GM18520 (cell line): Measurements from ENCODE around the gene RSBN1L.
"Not testable (repeated sequence)": the region's sequence is repeated elsewhere in the genome, so short reads cannot be mapped to it uniquely, and the experiment has no call there.

ENCODE experiments used
- ATAC-seq: cut with Tn5 transposase; IDR thresholded peaks from one replicate; pipeline ENCODE4 v1.9.1; 2021; ENCODE audit not compliant: unreplicated experiment

RSBN1L gene

GRCh38 chr7:77696057-77696642 is at the start of gene RSBN1L:
Gene RSBN1L, plus strand, starts transcription at chr7:77696459. Its CDS starts 11 bp downstream, at chr7:77696470.
- ATAC-seq: peak; percentile 97

- no peak for ATAC-seq
Observed at GRCh38 chr7:77648742-77649338, 47.4 kb upstream of the RSBN1L start.

- ATAC-seq: no peak
Observed at GRCh38 chr7:77649716-77650349, 46.4 kb upstream of the RSBN1L start.

- ATAC-seq: no peak
Observed at GRCh38 chr7:77651575-77652162, 44.6 kb upstream of the RSBN1L start.

GRCh38 chr7:77652826-77653225 is 43.4 kb upstream of the RSBN1L start:
- not testable (repeated sequence) for ATAC-seq

GRCh38 chr7:77653572-77653971 is 42.7 kb upstream of the RSBN1L start:
- no peak for ATAC-seq

GRCh38 chr7:77655356-77655755 is 40.9 kb upstream of the RSBN1L start:
- ATAC-seq: no peak

- no peak for ATAC-seq
Observed at GRCh38 chr7:77655836-77656455, 40.3 kb upstream of the RSBN1L start.

GRCh38 chr7:77657427-77658224 is 38.6 kb upstream of the RSBN1L start:
- no peak for ATAC-seq

GRCh38 chr7:77658928-77659327 is 37.3 kb upstream of the RSBN1L start:
- no peak for ATAC-seq

GRCh38 chr7:77661816-77662215 is 34.4 kb upstream of the RSBN1L start:
- ATAC-seq: no peak

GRCh38 chr7:77662869-77663268 is 33.4 kb upstream of the RSBN1L start:
- ATAC-seq: no peak

GRCh38 chr7:77664715-77665114 is 31.5 kb upstream of the RSBN1L start:
- ATAC-seq: no peak

- no peak for ATAC-seq
Observed at GRCh38 chr7:77665161-77665560, 31.1 kb upstream of the RSBN1L start.

GRCh38 chr7:77667459-77668086 is 28.7 kb upstream of the RSBN1L start:
- ATAC-seq: no peak

- no peak for ATAC-seq
Observed at GRCh38 chr7:77674878-77675277, 21.4 kb upstream of the RSBN1L start.

- no peak for ATAC-seq
Observed at GRCh38 chr7:77679608-77680007, 16.7 kb upstream of the RSBN1L start.

- no peak for ATAC-seq
Observed at GRCh38 chr7:77680266-77680665, 16.0 kb upstream of the RSBN1L start.

GRCh38 chr7:77684030-77684429 is 12.2 kb upstream of the RSBN1L start:
- ATAC-seq: no peak

GRCh38 chr7:77685233-77685632 is 11.0 kb upstream of the RSBN1L start:
- no peak for ATAC-seq
